ENCODE data around the gene TUBB4B. TPM values are rescaled to one million over a fixed set of nuclear protein-coding genes. Genes with fewer than 3 reads are reported as not detected.

Gene TUBB4B
- total RNA-seq, 1 donor from 2014 or later, result 132 TPM

GRCh38 chr9:137253717-137254623, 12.9 kb downstream of the TUBB4B start:
- no peak for TF ChIP-seq CTCF (IDR thresholded peaks at IDR 0.05)
- Mint-ChIP-seq H3K4me1 (ENCODE audit: unreplicated experiment) (peaks cover 15% of the 10 kb centered on the region), H3K27ac (ENCODE audit: unreplicated experiment) (peak overlapping the region; percentile 79), H3K9me3 (ENCODE audit: unreplicated experiment) (no peaks in the 10 kb centered on the region), H3K4me3 (ENCODE audit: unreplicated experiment) (peak overlapping the region; percentile 87), H3K27me3 (ENCODE audit: unreplicated experiment) (no peaks in the 10 kb centered on the region), H3K36me3 (ENCODE audit: unreplicated experiment) (no peaks in the 10 kb centered on the region)
- no peak for DNase-seq (ENCODE audit: extremely low spot score, unreplicated experiment)

GRCh38 chr9:137254624-137255447, 13.7 kb downstream of the TUBB4B start, which contains the start of gene NELFB:
TSS of gene NELFB (plus strand) at chr9:137255327.
- Mint-ChIP-seq H3K4me3 (ENCODE audit: unreplicated experiment) (peak within 1 kb of the TSS; percentile 87), H3K9me3 (ENCODE audit: unreplicated experiment) (no peaks in the 10 kb centered on the region), H3K4me1 (ENCODE audit: unreplicated experiment) (peaks cover 15% of the 10 kb centered on the region), H3K27ac (ENCODE audit: unreplicated experiment) (peak within 1 kb of the TSS; percentile 79), H3K36me3 (ENCODE audit: unreplicated experiment) (no peaks in the 10 kb centered on the region), H3K27me3 (ENCODE audit: unreplicated experiment) (no peaks in the 10 kb centered on the region)
- DNase-seq (ENCODE audit: extremely low spot score, unreplicated experiment), result peak; percentile 98
- no peak for TF ChIP-seq CTCF (IDR thresholded peaks at IDR 0.05)

- no peak for DNase-seq (ENCODE audit: extremely low spot score, unreplicated experiment)
- H3K27me3 Mint-ChIP-seq (ENCODE audit: unreplicated experiment), result no peaks in the 10 kb centered on the region
- H3K9me3 Mint-ChIP-seq (ENCODE audit: unreplicated experiment), result no peaks in the 10 kb centered on the region
- peaks cover 15% of the 10 kb centered on the region for H3K4me1 Mint-ChIP-seq (ENCODE audit: unreplicated experiment)
- H3K36me3 Mint-ChIP-seq (ENCODE audit: unreplicated experiment), result no peaks in the 10 kb centered on the region
- peak overlapping the region; percentile 85 for H3K4me3 Mint-ChIP-seq (ENCODE audit: unreplicated experiment)
- peak overlapping the region; percentile 41 for H3K27ac Mint-ChIP-seq (ENCODE audit: unreplicated experiment)
- no peak for TF ChIP-seq CTCF (IDR thresholded peaks at IDR 0.05)
Measured at GRCh38 chr9:137255448-137256114, 14.5 kb downstream of the TUBB4B start.

- Mint-ChIP-seq H3K27ac (ENCODE audit: unreplicated experiment) (no peak overlapping the region), H3K36me3 (ENCODE audit: unreplicated experiment) (no peaks in the 10 kb centered on the region), H3K4me1 (ENCODE audit: unreplicated experiment) (peaks cover 15% of the 10 kb centered on the region), H3K27me3 (ENCODE audit: unreplicated experiment) (no peaks in the 10 kb centered on the region), H3K9me3 (ENCODE audit: unreplicated experiment) (no peaks in the 10 kb centered on the region), H3K4me3 (ENCODE audit: unreplicated experiment) (peak overlapping the region; percentile 85)
- no peak for DNase-seq (ENCODE audit: extremely low spot score, unreplicated experiment)
- no peak for TF ChIP-seq CTCF (IDR thresholded peaks at IDR 0.05)
Measured at GRCh38 chr9:137256362-137256761, 15.3 kb downstream of the TUBB4B start.
